SK-N-SH (cell line): ENCODE measurements around the gene ZNF827.

Experiments used
- CHD2 ChIP-seq: fragments of 150-350 bp; IDR thresholded peaks from 2 replicates; pipeline ENCODE4 v1.6.1; 2018; ENCODE audit warnings: low read length; ENCODE audit not compliant: partially characterized antibody
- EP300 ChIP-seq, 2 experiments: IDR thresholded peaks; 2 replicates each; pipeline versions ENCODE4 v1.4.0 to v1.6.1; 2012; ENCODE audit warnings: borderline replicate concordance in 1 of 2, low read depth in 1 of 2, low read length in 1 of 2
- EZH2phosphoT487 ChIP-seq: fragments of 200-600 bp; sonication (generic); IDR thresholded peaks from 2 replicates; pipeline ENCODE4 v1.6.1; 2017; ENCODE audit warnings: low read depth, mixed run types, mild to moderate bottlenecking, antibody characterized with exemption, moderate library complexity, borderline replicate concordance
- GABPA ChIP-seq: IDR thresholded peaks from 2 replicates; pipeline ENCODE4 v1.4.0; 2012; ENCODE audit warnings: low read depth, mild to moderate bottlenecking
- IRF3 ChIP-seq: fragments of 150-350 bp; IDR thresholded peaks from 2 replicates; pipeline ENCODE4 v1.6.1; 2016; ENCODE audit warnings: mild to moderate bottlenecking, low read depth, low read length
- JUND ChIP-seq: IDR thresholded peaks from 2 replicates; pipeline ENCODE4 v1.4.0; 2012
- MAX ChIP-seq: IDR thresholded peaks from 2 replicates; pipeline ENCODE4 v1.4.0; 2012; ENCODE audit warnings: low read depth
- NRF1 ChIP-seq: IDR thresholded peaks from 2 replicates; pipeline ENCODE4 v1.6.1; 2012; ENCODE audit warnings: low read depth, mild to moderate bottlenecking, low read length
- POLR2AphosphoS5 ChIP-seq: IDR thresholded peaks from 2 replicates; pipeline ENCODE4 v1.6.1; 2012; ENCODE audit warnings: low read depth, low read length
- RAD21 ChIP-seq: IDR thresholded peaks from 2 replicates; pipeline ENCODE4 v1.6.1; 2012; ENCODE audit warnings: mild to moderate bottlenecking, low read length
- USF2 ChIP-seq: fragments of 150-350 bp; IDR thresholded peaks from 2 replicates; pipeline ENCODE4 v1.6.1; 2017; ENCODE audit warnings: antibody characterized with exemption, low read length, low read depth, borderline replicate concordance
- TF ChIP-seq, protein P1 (sequence below): fragments of 200-600 bp; sonication (generic); IDR thresholded peaks from 2 replicates; pipeline ENCODE4 v1.6.1; 2017; ENCODE audit warnings: antibody characterized with exemption, mild to moderate bottlenecking, moderate library complexity

DNA sequence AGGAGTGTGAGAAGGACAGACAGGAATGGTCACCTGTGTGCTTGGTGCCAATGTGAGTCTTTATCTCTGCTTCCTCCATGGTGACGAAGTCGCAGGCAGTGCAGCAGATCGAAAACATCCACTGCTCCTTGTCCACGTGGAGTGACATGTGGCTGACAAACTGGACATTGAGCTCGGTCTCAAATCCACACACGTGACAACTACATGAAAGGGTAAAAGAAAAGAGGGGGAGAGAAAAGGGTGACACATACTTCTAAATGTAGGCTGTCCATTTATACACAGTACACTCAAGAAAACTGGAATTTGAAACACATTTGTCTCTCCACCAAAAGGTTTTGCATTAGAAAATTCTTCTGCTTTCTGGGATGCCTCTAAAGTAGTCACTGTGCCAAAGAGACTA, 164.2 kb downstream of the ZNF827 start:
- no peak for TF ChIP-seq CHD2
- TF ChIP-seq, protein P1, sequence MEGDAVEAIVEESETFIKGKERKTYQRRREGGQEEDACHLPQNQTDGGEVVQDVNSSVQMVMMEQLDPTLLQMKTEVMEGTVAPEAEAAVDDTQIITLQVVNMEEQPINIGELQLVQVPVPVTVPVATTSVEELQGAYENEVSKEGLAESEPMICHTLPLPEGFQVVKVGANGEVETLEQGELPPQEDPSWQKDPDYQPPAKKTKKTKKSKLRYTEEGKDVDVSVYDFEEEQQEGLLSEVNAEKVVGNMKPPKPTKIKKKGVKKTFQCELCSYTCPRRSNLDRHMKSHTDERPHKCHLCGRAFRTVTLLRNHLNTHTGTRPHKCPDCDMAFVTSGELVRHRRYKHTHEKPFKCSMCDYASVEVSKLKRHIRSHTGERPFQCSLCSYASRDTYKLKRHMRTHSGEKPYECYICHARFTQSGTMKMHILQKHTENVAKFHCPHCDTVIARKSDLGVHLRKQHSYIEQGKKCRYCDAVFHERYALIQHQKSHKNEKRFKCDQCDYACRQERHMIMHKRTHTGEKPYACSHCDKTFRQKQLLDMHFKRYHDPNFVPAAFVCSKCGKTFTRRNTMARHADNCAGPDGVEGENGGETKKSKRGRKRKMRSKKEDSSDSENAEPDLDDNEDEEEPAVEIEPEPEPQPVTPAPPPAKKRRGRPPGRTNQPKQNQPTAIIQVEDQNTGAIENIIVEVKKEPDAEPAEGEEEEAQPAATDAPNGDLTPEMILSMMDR, result no peak
- no peak for TF ChIP-seq EP300 (IDR thresholded peaks at IDR 0.05; ENCODE audit: borderline replicate concordance in 1 of 2, low read depth in 1 of 2, low read length in 1 of 2)
- no peak for TF ChIP-seq POLR2AphosphoS5
- no peak for TF ChIP-seq NRF1
- no peak for TF ChIP-seq RAD21
- no peak for TF ChIP-seq IRF3
- TF ChIP-seq EZH2phosphoT487, result no peak
- no peak for TF ChIP-seq JUND
- TF ChIP-seq MAX, result no peak
- TF ChIP-seq USF2, result no peak
- TF ChIP-seq GABPA, result no peak
